GM18507 (cell line): ENCODE data around the gene PRR23C.
A peak's percentile ranks its signal among the peaks of the same experiment; 100 is the strongest.
"Not testable (repeated sequence)": the region's sequence is repeated elsewhere in the genome, so short reads cannot be mapped to it uniquely, and the experiment has no call there.

ENCODE experiments used
- DNase-seq: peaks from one replicate; pipeline ENCODE4 v3.0.0; 2011; ENCODE audit warnings: low read depth; ENCODE audit not compliant: insufficient read length; ENCODE audit errors: extremely low spot score
- FAIRE-seq: peaks from 2 replicates; lab custom pipeline; 2011; peaks lifted over from hg19 to GRCh38; lab: Jason Lieb, UNC

PRR23C gene

GRCh38 chr3:139044366-139045210 is at the start of gene PRR23C:
TSS of gene PRR23C (minus strand) at chr3:139044892. CDS start at chr3:139044620, 272 bp downstream.
- no peak for DNase-seq

GRCh38 chr3:139093840-139094239 is 49.1 kb upstream of the PRR23C start:
- FAIRE-seq (no peak), DNase-seq (no peak)

More at GRCh38 chr3:139044366-139045210, at the start of gene PRR23C:
- FAIRE-seq: no peak

- DNase-seq (no peak), FAIRE-seq (no peak)
Measured at GRCh38 chr3:139088462-139089324, 44.0 kb upstream of the PRR23C start.

- FAIRE-seq: no peak
- DNase-seq: no peak
Measured at GRCh38 chr3:139087621-139088020, 42.9 kb upstream of the PRR23C start.

- DNase-seq (no peak), FAIRE-seq (peak; percentile 42)
Measured at GRCh38 chr3:139084176-139084575, 39.5 kb upstream of the PRR23C start.

GRCh38 chr3:139074565-139075115 is 29.9 kb upstream of the PRR23C start:
- DNase-seq (no peak), FAIRE-seq (no peak)

- DNase-seq (no peak), FAIRE-seq (no peak)
Measured at GRCh38 chr3:139062918-139063317, 18.2 kb upstream of the PRR23C start.

- DNase-seq (no peak), FAIRE-seq (no peak)
Measured at GRCh38 chr3:139052802-139053600, 8.3 kb upstream of the PRR23C start.

- DNase-seq (no peak), FAIRE-seq (no peak)
Measured at GRCh38 chr3:139043554-139044365, 932 bp downstream of the PRR23C start.

- no peak for DNase-seq
- FAIRE-seq: no peak
Measured at GRCh38 chr3:139037478-139037877, 7.2 kb downstream of the PRR23C start.

- DNase-seq (no peak), FAIRE-seq (no peak)
Measured at GRCh38 chr3:139032326-139033002, 12.2 kb downstream of the PRR23C start.

GRCh38 chr3:139030576-139030975 is 14.1 kb downstream of the PRR23C start:
- not testable (repeated sequence) for FAIRE-seq, DNase-seq

GRCh38 chr3:139024968-139025367 is 19.7 kb downstream of the PRR23C start:
- FAIRE-seq (no peak), DNase-seq (no peak)

GRCh38 chr3:139020868-139021234 is 23.8 kb downstream of the PRR23C start, which contains the start of gene PRR23B:
TSS of gene PRR23B (minus strand) at chr3:139020926. CDS start at chr3:139020661, 265 bp downstream.
- FAIRE-seq (no peak), DNase-seq (no peak)

GRCh38 chr3:139020036-139020867 is 24.4 kb downstream of the PRR23C start:
- no peak for FAIRE-seq

GRCh38 chr3:139016430-139017048 is 28.2 kb downstream of the PRR23C start:
- FAIRE-seq (peak; percentile 15), DNase-seq (no peak)

More at GRCh38 chr3:139020036-139020867, 24.4 kb downstream of the PRR23C start:
- no peak for DNase-seq
